Lower lobe of right lung (tissue), 2 donors: ENCODE measurements around the gene LIMCH1. TPM values are rescaled to one million over a fixed set of nuclear protein-coding genes. Genes with fewer than 3 reads are reported as not detected.
A peak's percentile ranks its signal among the peaks of the same experiment; 100 is the strongest.
"Not testable (repeated sequence)": the region's sequence is repeated elsewhere in the genome, so short reads cannot be mapped to it uniquely, and the experiment has no call there.

Source experiments
- ATAC-seq, 2 donors: fragments of 200-7000 bp; cut with Tn5 transposase; one replicate each; pipeline ENCODE4 v1.9.1; 2020 to 2022; ENCODE audit warnings: mild to moderate bottlenecking in 2 of 2, moderate library complexity in 2 of 2
- DNase-seq: peaks from one replicate; pipeline ENCODE4 v3.0.0-alpha.2; 2020
- H3K27ac ChIP-seq: fragments of 200-600 bp; one replicate; pipeline ENCODE4 v1.8.0; 2022
- H3K27me3 ChIP-seq: fragments of 200-600 bp; one replicate; pipeline ENCODE4 v1.8.0; 2022; ENCODE audit warnings: low read depth
- H3K36me3 ChIP-seq: fragments of 200-600 bp; one replicate; pipeline ENCODE4 v1.8.0; 2022; ENCODE audit warnings: mild to moderate bottlenecking
- H3K4me1 ChIP-seq: fragments of 200-600 bp; one replicate; pipeline ENCODE4 v1.8.0; 2022
- H3K4me3 ChIP-seq: fragments of 200-600 bp; one replicate; pipeline ENCODE4 v1.8.0; 2022; ENCODE audit warnings: mild to moderate bottlenecking
- H3K9me3 ChIP-seq: fragments of 200-600 bp; one replicate; pipeline ENCODE4 v1.8.0; 2022
- intact Hi-C: fragments of 100-400 bp; cut with DNase I; formaldehyde crosslinking; loops from one replicate; pipeline ENCODE4 v1.11.0; 2022
- total RNA-seq: library from RNA; stranded (reverse); fragmentation: NEBNext Ultra II Directional; extraction: Animal tissue kit (Norgen Biotek cat#: 25700); gene quantifications from one replicate; pipeline ENCODE4 v1.2.1, GENCODE V29; 2021
- TF ChIP-seq, protein P1 (sequence below): fragments of 200-600 bp; IDR thresholded peaks from one replicate; pipeline ENCODE4 v1.8.0; 2022; ENCODE audit warnings: antibody characterized with exemption, mild to moderate bottlenecking
- donor health status: DM: no; HTN: yes; CAD: no; lungs with severe emphysema.

Gene LIMCH1
- total RNA-seq, 1 donor from 2014 or later: 267 TPM

DNA sequence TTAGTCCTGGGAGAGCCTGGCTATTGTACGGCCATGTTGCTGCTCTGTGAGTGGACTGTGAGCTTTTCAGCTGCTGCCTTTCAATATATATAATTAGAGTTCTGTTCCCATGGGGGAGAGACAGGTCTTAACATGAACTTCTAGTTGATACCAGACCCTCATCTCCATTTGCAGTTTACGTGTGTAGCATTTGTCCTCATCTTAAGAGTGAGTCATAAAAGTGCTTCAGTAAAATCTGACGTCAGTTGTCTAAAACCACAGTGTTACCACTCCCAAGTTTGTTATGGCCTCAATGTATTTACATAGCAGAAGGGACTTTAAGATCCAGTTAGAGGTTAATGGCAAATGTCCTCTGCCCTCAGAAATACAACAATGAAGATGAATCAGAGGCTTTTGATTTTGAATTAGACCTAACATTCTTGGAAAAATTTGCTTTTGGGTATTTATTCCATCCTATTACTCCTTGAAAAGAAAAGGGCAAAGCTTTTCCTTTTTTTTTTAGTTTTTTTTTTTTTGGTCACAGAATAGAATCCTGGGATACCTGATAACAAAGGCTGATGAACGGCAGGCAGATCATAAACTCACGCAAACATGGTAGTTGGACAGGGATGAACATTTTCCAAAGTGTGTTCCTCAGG is 172.0 kb downstream of the LIMCH1 start:
- H3K4me3 ChIP-seq: no peak overlapping the region
- H3K27me3 ChIP-seq: no peaks in the 10 kb centered on the region
- intact Hi-C loops: no loop called here
- TF ChIP-seq, protein P1, sequence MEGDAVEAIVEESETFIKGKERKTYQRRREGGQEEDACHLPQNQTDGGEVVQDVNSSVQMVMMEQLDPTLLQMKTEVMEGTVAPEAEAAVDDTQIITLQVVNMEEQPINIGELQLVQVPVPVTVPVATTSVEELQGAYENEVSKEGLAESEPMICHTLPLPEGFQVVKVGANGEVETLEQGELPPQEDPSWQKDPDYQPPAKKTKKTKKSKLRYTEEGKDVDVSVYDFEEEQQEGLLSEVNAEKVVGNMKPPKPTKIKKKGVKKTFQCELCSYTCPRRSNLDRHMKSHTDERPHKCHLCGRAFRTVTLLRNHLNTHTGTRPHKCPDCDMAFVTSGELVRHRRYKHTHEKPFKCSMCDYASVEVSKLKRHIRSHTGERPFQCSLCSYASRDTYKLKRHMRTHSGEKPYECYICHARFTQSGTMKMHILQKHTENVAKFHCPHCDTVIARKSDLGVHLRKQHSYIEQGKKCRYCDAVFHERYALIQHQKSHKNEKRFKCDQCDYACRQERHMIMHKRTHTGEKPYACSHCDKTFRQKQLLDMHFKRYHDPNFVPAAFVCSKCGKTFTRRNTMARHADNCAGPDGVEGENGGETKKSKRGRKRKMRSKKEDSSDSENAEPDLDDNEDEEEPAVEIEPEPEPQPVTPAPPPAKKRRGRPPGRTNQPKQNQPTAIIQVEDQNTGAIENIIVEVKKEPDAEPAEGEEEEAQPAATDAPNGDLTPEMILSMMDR: no peak
- H3K36me3 ChIP-seq: no peaks in the 10 kb centered on the region
- H3K4me1 ChIP-seq: no peaks in the 10 kb centered on the region
- ATAC-seq: peak; percentile 78 to 88
- DNase-seq: no peak
- peaks cover 4% of the 10 kb centered on the region for H3K9me3 ChIP-seq
- H3K27ac ChIP-seq: no peak overlapping the region

DNA sequence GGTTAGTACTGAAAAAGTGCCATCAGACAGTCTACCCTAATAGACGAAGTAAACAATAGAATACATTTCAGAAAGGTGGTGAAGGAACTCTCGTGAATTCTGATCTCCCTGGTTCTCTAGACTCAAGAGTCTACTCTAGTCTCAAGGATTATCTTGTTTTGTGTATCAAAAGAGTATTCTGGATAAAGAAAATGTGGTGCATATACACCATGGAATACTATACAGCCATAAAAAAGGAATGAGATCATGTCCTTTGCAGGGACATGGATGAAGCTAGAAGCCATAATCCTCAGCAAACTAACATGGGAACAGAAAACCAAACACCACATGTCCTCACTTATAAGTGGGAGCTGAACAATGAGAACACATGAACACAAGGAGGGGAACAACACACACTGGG is 173.7 kb downstream of the LIMCH1 start:
- H3K4me3 ChIP-seq, H3K36me3 ChIP-seq, H3K27me3 ChIP-seq, intact Hi-C loops, H3K27ac ChIP-seq, ATAC-seq, DNase-seq, H3K4me1 ChIP-seq, H3K9me3 ChIP-seq: not testable (repeated sequence)

DNA sequence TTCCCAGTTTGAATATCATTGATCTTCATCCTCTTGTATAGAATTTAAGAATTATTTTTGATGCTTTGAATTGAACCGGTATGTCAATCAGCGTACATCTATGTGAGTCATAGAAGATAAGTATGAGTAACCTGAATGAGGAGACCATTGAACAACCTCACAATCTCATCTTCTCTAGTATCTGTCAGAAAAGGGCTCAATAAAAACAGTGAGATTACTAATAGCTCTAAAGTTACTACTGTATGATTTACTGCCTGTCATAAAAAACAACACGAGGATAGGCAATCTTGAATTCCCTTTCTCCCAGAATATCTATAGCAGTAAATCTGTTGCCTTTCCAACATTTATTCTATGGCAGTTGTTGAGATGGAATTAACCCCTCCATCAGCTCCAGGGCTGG is 174.5 kb downstream of the LIMCH1 start:
- Histone ChIP-seq H3K36me3 (no peaks in the 10 kb centered on the region), H3K4me1 (no peaks in the 10 kb centered on the region), H3K4me3 (no peak overlapping the region), H3K9me3 (peaks cover 4% of the 10 kb centered on the region), H3K27me3 (no peaks in the 10 kb centered on the region), H3K27ac (no peak overlapping the region)
- intact Hi-C loops: no loop called here
- ATAC-seq (no peak), DNase-seq (no peak)
- TF ChIP-seq, protein P1: no peak

DNA sequence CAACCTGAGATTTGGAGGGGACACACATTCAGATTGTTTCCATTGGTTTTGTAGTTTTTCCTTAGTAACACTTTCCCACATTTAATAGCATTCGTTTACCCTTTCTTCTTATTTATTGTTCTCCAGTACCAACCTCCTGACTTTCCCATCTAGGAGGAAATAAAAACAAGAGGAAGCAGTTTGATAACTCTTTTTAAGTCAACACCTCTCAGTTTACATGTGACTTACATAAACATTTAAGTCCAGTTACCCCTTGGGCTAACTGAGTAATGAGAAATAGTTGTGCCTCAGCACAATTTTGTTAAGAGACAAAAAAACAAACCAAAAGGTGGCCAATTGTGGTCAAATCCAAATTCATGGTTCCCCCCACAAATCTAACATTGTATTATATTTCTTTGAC is 175.8 kb downstream of the LIMCH1 start:
- TF ChIP-seq, protein P1: no peak
- intact Hi-C loops: no loop called here
- H3K9me3 ChIP-seq: peaks cover 4% of the 10 kb centered on the region
- no peak for DNase-seq
- H3K27me3 ChIP-seq: peaks cover 3% of the 10 kb centered on the region
- H3K4me1 ChIP-seq: no peaks in the 10 kb centered on the region
- H3K4me3 ChIP-seq: no peak overlapping the region
- no peak overlapping the region for H3K27ac ChIP-seq
- no peaks in the 10 kb centered on the region for H3K36me3 ChIP-seq
- ATAC-seq: no peak

DNA sequence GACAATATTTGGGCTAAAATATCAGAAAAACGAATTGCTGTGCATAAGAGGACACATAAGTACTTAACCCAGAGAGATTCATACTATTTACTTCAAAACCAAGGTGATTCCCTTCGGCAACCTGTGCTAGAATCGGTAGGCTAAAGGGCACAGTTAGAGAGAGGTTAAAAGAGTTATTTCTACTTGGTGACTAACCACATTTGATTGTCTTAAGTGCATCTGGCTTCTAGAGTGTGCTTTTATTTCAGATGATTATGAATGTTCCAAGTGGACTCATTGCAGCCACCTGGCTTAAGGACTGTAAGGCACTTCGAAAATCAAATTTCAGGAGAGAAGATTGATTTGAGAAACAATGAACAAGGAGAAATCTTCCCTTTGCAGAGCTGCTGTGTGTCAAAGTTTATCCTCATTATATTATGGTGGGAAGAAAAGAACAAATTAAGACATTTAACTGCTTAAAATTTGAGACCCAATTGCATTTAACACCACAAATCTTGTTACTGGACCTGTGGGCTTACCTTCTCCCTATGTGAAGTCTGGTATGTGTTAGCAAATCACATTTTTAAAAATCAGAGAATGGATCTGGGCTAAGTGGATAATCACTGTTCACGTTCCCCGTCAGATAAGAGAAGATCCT is 176.5 kb downstream of the LIMCH1 start:
- no peak overlapping the region for H3K27ac ChIP-seq
- no peak for ATAC-seq
- no peak overlapping the region for H3K4me3 ChIP-seq

DNA sequence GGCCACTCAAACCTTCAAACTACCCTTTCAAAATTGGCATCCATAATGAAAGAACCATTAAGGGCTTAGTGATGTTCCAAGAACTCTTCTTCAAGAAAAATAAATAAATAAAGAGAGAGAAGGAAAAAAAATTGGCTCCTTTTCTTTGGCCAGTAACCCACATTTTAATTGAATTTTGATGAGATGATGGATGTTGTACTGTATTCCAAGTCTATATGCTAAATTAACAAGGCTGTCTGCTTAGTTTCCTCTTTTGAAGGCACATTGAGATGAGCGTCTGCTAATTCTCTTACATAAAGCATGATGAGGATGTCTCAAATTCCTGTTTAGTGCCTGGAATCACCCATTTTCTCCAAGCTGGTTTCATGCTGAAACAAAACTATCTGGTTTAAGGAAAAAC is 177.2 kb downstream of the LIMCH1 start:
- ATAC-seq (no peak), DNase-seq (no peak)
- no peak overlapping the region for H3K4me3 ChIP-seq
- peaks cover 4% of the 10 kb centered on the region for H3K9me3 ChIP-seq
- H3K27ac ChIP-seq: no peak overlapping the region
- intact Hi-C loops: no loop called here
- TF ChIP-seq, protein P1: no peak
- peaks cover 8% of the 10 kb centered on the region for H3K27me3 ChIP-seq
- no peaks in the 10 kb centered on the region for H3K4me1 ChIP-seq
- H3K36me3 ChIP-seq: no peaks in the 10 kb centered on the region

More for the DNA sequence above, 176.5 kb downstream of the LIMCH1 start:
- Histone ChIP-seq H3K36me3 (no peaks in the 10 kb centered on the region), H3K27me3 (peaks cover 8% of the 10 kb centered on the region), H3K9me3 (peaks cover 4% of the 10 kb centered on the region), H3K4me1 (no peaks in the 10 kb centered on the region)
- DNase-seq: no peak
- intact Hi-C loops: no loop called here
- TF ChIP-seq, protein P1: no peak
